ENCODE data around the gene TAS2R1. TPM values are rescaled to one million over a fixed set of nuclear protein-coding genes. Genes with fewer than 3 reads are reported as not detected.

TAS2R1 gene
- total RNA-seq, 1 experiment from 2014 or later = not detected

DNA sequence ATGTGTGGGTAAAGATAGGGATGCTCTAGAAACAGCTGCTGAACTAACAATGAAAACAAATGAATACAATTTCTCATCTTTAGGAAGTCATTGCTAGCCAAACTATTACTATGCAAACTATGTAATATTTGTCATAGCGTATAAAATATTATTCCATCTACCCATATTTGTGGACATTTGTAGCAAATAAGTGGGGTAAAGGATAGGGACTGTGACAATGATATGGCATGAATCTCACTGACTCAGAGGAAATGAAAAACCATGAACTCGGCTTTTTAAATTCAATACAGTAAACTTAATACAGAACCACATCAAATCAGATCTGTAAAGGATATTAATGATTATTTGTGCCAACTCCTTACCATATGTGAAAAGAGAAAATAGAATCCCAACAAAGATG, 16.7 kb upstream of the TAS2R1 start:
- no peak for TF ChIP-seq ZNF232 (CRISPR knock-in tag; IDR thresholded peaks at IDR 0.05)
- TF ChIP-seq ATF1 (CRISPR knock-in tag; IDR thresholded peaks at IDR 0.05) = no peak
- TF ChIP-seq, protein P1, sequence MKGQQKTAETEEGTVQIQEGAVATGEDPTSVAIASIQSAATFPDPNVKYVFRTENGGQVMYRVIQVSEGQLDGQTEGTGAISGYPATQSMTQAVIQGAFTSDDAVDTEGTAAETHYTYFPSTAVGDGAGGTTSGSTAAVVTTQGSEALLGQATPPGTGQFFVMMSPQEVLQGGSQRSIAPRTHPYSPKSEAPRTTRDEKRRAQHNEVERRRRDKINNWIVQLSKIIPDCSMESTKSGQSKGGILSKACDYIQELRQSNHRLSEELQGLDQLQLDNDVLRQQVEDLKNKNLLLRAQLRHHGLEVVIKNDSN (CRISPR knock-in tag; IDR thresholded peaks at IDR 0.05) = no peak
- TF ChIP-seq, protein P2, sequence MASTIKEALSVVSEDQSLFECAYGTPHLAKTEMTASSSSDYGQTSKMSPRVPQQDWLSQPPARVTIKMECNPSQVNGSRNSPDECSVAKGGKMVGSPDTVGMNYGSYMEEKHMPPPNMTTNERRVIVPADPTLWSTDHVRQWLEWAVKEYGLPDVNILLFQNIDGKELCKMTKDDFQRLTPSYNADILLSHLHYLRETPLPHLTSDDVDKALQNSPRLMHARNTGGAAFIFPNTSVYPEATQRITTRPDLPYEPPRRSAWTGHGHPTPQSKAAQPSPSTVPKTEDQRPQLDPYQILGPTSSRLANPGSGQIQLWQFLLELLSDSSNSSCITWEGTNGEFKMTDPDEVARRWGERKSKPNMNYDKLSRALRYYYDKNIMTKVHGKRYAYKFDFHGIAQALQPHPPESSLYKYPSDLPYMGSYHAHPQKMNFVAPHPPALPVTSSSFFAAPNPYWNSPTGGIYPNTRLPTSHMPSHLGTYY (CRISPR knock-in tag; IDR thresholded peaks at IDR 0.05) = no peak
- TF ChIP-seq, protein P3, sequence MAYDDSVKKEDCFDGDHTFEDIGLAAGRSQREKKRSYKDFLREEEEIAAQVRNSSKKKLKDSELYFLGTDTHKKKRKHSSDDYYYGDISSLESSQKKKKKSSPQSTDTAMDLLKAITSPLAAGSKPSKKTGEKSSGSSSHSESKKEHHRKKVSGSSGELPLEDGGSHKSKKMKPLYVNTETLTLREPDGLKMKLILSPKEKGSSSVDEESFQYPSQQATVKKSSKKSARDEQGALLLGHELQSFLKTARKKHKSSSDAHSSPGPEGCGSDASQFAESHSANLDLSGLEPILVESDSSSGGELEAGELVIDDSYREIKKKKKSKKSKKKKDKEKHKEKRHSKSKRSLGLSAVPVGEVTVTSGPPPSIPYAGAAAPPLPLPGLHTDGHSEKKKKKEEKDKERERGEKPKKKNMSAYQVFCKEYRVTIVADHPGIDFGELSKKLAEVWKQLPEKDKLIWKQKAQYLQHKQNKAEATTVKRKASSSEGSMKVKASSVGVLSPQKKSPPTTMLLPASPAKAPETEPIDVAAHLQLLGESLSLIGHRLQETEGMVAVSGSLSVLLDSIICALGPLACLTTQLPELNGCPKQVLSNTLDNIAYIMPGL (CRISPR knock-in tag; IDR thresholded peaks at IDR 0.05) = no peak
- TF ChIP-seq, protein P4, sequence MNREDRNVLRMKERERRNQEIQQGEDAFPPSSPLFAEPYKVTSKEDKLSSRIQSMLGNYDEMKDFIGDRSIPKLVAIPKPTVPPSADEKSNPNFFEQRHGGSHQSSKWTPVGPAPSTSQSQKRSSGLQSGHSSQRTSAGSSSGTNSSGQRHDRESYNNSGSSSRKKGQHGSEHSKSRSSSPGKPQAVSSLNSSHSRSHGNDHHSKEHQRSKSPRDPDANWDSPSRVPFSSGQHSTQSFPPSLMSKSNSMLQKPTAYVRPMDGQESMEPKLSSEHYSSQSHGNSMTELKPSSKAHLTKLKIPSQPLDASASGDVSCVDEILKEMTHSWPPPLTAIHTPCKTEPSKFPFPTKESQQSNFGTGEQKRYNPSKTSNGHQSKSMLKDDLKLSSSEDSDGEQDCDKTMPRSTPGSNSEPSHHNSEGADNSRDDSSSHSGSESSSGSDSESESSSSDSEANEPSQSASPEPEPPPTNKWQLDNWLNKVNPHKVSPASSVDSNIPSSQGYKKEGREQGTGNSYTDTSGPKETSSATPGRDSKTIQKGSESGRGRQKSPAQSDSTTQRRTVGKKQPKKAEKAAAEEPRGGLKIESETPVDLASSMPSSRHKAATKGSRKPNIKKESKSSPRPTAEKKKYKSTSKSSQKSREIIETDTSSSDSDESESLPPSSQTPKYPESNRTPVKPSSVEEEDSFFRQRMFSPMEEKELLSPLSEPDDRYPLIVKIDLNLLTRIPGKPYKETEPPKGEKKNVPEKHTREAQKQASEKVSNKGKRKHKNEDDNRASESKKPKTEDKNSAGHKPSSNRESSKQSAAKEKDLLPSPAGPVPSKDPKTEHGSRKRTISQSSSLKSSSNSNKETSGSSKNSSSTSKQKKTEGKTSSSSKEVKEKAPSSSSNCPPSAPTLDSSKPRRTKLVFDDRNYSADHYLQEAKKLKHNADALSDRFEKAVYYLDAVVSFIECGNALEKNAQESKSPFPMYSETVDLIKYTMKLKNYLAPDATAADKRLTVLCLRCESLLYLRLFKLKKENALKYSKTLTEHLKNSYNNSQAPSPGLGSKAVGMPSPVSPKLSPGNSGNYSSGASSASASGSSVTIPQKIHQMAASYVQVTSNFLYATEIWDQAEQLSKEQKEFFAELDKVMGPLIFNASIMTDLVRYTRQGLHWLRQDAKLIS (CRISPR knock-in tag; IDR thresholded peaks at IDR 0.05; ENCODE audit: borderline replicate concordance) = no peak
- TF ChIP-seq JUN (CRISPR knock-in tag; IDR thresholded peaks at IDR 0.05) = no peak
- TF ChIP-seq JAZF1 (CRISPR knock-in tag; IDR thresholded peaks at IDR 0.05) = no peak
- TF ChIP-seq ELF4 (CRISPR knock-in tag; IDR thresholded peaks at IDR 0.05; ENCODE audit: low read depth) = no peak
- no peak for TF ChIP-seq SMAD4 (CRISPR knock-in tag; IDR thresholded peaks at IDR 0.05)
- TF ChIP-seq ESRRA (CRISPR knock-in tag; IDR thresholded peaks at IDR 0.05; ENCODE audit: borderline replicate concordance) = no peak
- no peak for TF ChIP-seq OVOL2 (CRISPR knock-in tag; IDR thresholded peaks at IDR 0.05; ENCODE audit: borderline replicate concordance)
- TF ChIP-seq, protein P5, sequence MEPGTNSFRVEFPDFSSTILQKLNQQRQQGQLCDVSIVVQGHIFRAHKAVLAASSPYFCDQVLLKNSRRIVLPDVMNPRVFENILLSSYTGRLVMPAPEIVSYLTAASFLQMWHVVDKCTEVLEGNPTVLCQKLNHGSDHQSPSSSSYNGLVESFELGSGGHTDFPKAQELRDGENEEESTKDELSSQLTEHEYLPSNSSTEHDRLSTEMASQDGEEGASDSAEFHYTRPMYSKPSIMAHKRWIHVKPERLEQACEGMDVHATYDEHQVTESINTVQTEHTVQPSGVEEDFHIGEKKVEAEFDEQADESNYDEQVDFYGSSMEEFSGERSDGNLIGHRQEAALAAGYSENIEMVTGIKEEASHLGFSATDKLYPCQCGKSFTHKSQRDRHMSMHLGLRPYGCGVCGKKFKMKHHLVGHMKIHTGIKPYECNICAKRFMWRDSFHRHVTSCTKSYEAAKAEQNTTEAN (CRISPR knock-in tag; IDR thresholded peaks at IDR 0.05) = no peak
- TF ChIP-seq GRHL2 (CRISPR knock-in tag; IDR thresholded peaks at IDR 0.05; ENCODE audit: insufficient replicate concordance, severe bottlenecking) = no peak
- TF ChIP-seq, protein P6, sequence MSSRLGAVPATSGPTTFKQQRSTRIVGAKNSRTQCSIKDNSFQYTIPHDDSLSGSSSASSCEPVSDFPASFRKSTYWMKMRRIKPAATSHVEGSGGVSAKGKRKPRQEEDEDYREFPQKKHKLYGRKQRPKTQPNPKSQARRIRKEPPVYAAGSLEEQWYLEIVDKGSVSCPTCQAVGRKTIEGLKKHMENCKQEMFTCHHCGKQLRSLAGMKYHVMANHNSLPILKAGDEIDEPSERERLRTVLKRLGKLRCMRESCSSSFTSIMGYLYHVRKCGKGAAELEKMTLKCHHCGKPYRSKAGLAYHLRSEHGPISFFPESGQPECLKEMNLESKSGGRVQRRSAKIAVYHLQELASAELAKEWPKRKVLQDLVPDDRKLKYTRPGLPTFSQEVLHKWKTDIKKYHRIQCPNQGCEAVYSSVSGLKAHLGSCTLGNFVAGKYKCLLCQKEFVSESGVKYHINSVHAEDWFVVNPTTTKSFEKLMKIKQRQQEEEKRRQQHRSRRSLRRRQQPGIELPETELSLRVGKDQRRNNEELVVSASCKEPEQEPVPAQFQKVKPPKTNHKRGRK (CRISPR knock-in tag; IDR thresholded peaks at IDR 0.05; ENCODE audit: borderline replicate concordance) = no peak
- POLR2A ChIA-PET = no interaction called here
- ATAC-seq (no peak), DNase-seq (ENCODE audit: low spot score) (no peak)
- Mint-ChIP-seq H3K4me1 (no peaks in the 10 kb centered on the region), H3K27ac (no peak overlapping the region), H3K4me3 (no peak overlapping the region), H3K27me3 (ENCODE audit: low read depth) (no peaks in the 10 kb centered on the region), H3K9me3 (no peaks in the 10 kb centered on the region), H3K36me3 (no peaks in the 10 kb centered on the region)
- CTCF ChIA-PET = no interaction called here

DNA sequence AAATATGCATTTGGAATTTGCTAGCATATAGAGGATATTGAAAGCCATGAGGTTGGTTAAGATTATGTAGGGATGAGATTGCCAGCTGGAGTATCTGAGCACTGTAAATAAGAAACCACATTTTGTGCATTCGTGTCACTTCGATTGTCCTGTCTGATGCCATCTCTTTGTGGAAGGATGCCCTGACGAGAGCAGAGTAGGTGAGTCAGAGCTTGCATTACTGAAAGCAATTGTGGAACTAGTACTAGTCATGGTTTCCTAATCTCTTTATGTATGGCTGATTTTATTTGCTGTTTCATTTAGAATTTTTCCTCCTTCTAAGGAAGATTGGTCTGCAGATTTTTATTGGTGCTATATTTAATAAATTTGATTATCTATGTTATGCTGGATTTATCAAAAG, 14.5 kb upstream of the TAS2R1 start:
- ATAC-seq (no peak), DNase-seq (ENCODE audit: low spot score) (no peak)
- TF ChIP-seq OVOL2 (CRISPR knock-in tag; IDR thresholded peaks at IDR 0.05; ENCODE audit: borderline replicate concordance) (no peak), ZNF263 (CRISPR knock-in tag; IDR thresholded peaks at IDR 0.05; ENCODE audit: low read depth) (no peak), FOXK1 (CRISPR knock-in tag; IDR thresholded peaks at IDR 0.05) (no peak), JAZF1 (CRISPR knock-in tag; IDR thresholded peaks at IDR 0.05) (no peak), TP53 (CRISPR knock-in tag; IDR thresholded peaks at IDR 0.05) (no peak), JUN (CRISPR knock-in tag; IDR thresholded peaks at IDR 0.05) (no peak), HMGA2 (CRISPR knock-in tag; IDR thresholded peaks at IDR 0.05) (no peak), ELF4 (CRISPR knock-in tag; IDR thresholded peaks at IDR 0.05; ENCODE audit: low read depth) (no peak), ZNF423 (CRISPR knock-in tag; IDR thresholded peaks at IDR 0.05) (no peak), FOXP1 (CRISPR knock-in tag; IDR thresholded peaks at IDR 0.05; ENCODE audit: borderline replicate concordance) (no peak), TEAD1 (CRISPR knock-in tag; IDR thresholded peaks at IDR 0.05) (no peak), MYBL2 (CRISPR knock-in tag; IDR thresholded peaks at IDR 0.05) (no peak)
- TF ChIP-seq, protein P5 (CRISPR knock-in tag; IDR thresholded peaks at IDR 0.05) = no peak
- no peak overlapping the region for H3K4me3 Mint-ChIP-seq
- POLR2A ChIA-PET = no interaction called here
- H3K27me3 Mint-ChIP-seq (ENCODE audit: low read depth) = no peaks in the 10 kb centered on the region
- no peaks in the 10 kb centered on the region for H3K36me3 Mint-ChIP-seq
- CTCF ChIA-PET = no interaction called here
- peaks cover 1% of the 10 kb centered on the region for H3K9me3 Mint-ChIP-seq
- no peaks in the 10 kb centered on the region for H3K4me1 Mint-ChIP-seq
- H3K27ac Mint-ChIP-seq = no peak overlapping the region
